ENCODE measurements around the gene TRIM46.

DNA sequence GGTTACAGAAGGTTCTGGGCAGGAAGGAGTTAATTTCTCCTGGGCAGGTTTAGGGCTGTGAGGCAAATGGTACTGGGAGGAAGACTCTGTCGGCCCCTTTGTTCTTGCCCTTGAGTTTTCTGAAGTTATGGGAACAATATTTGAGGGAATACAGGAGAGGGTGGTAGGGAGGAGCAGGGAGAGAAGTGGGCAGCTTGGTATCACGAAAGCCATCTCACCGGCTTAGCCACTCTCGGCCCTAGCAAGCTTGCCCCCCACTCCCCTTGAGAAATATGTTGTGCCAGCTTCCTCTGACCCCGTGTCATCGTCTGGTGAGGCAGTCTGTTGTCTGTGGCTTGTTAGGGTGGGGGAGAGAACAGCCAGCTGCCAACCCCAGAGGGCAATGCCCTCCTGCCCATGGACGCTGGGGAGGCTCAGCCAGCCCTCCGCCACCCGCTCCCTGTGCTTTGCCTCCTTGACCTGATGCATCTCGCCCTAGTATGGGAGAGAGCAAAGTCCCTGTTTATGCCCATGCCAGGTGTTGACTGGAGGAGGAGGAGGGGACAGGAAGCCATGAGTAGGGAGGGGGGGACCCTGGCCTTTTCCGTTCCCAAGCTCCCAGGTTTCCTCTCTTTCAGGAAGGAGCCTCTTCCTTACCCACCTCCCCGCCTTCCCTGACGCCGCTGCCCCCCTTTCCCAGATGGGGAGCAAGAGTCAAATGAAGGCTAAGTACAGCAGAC is 44.7 kb upstream of the TRIM46 start:
- TF ChIP-seq, protein P1, sequence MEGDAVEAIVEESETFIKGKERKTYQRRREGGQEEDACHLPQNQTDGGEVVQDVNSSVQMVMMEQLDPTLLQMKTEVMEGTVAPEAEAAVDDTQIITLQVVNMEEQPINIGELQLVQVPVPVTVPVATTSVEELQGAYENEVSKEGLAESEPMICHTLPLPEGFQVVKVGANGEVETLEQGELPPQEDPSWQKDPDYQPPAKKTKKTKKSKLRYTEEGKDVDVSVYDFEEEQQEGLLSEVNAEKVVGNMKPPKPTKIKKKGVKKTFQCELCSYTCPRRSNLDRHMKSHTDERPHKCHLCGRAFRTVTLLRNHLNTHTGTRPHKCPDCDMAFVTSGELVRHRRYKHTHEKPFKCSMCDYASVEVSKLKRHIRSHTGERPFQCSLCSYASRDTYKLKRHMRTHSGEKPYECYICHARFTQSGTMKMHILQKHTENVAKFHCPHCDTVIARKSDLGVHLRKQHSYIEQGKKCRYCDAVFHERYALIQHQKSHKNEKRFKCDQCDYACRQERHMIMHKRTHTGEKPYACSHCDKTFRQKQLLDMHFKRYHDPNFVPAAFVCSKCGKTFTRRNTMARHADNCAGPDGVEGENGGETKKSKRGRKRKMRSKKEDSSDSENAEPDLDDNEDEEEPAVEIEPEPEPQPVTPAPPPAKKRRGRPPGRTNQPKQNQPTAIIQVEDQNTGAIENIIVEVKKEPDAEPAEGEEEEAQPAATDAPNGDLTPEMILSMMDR (IDR thresholded peaks at IDR 0.05): no peak
- TF ChIP-seq POLR2A (IDR thresholded peaks at IDR 0.05): peak in 1 of 4 donors; percentile 54
- TF ChIP-seq POLR2AphosphoS5 (IDR thresholded peaks at IDR 0.05): peak; percentile 76 to 86
